GM21723 (cell line): Measurements from ENCODE around the gene ZNF334.

Experiments
- ATAC-seq: cut with Tn5 transposase; IDR thresholded peaks from one replicate; pipeline ENCODE4 v1.9.1; 2021; ENCODE audit warnings: mild to moderate bottlenecking, moderate library complexity; ENCODE audit not compliant: unreplicated experiment

The ZNF334 gene

GRCh38 chr20:46491354-46491753, 22.0 kb downstream of the ZNF334 start:
- ATAC-seq = no peak

GRCh38 chr20:46488451-46488850, 24.9 kb downstream of the ZNF334 start:
- ATAC-seq = no peak

GRCh38 chr20:46487628-46488027, 25.7 kb downstream of the ZNF334 start:
- ATAC-seq = no peak

DNA sequence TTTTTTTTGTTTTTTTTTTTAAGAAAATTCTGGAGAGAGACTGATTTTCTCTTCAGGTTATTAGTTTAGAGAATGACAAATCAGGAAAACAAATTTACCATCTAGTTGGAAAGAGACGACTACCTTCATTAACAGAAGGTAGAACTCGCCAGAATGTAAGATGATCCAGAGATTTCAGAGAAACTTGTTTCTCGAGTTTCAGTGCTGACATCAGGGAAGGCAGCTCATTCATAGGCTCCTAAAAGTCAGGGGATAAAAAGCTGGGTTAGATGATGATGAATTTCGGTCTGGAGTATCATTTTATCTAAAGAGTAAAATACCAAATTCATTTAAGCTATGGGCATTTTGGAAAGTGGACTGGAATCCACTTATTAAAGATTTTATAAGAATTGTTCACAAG, 27.9 kb downstream of the ZNF334 start:
- no peak for ATAC-seq

DNA sequence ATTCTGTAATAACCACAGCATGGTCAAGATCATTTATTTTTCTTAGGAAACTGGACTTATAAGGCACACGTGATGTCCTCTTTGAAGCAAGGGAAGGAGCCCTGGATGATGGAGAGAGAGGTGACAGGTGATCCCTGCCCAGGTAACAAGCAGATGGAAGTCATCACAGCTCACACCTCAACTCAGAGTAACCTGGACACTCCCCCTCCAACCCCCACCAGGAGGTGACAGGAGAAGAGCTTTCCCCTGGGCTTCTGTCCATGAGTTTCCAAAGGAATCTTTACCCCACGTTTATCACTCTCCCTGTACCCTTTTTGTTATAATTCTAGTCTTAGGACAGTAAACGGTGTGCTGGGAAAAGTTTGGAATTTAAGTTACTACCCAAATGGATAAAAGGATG, 28.4 kb downstream of the ZNF334 start:
- no peak for ATAC-seq

DNA sequence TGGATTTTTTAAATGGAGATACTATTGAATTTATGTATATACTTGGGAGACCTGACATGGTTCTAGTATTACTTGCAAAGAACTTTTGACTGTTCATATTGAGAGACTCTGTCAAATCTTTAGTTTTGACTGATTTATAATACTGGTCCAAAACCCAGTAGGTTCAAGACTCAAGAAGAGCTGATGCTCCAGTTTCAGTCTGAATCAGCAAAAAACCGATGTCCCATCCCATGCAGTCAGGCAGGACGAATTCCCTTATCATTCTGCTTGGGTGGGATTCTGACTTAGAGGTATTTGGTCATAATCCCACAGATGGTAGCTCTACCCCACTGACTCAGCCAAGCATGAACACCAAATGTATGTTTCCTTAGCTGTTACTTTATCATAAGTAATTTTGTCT, 29.5 kb downstream of the ZNF334 start:
- no peak for ATAC-seq

DNA sequence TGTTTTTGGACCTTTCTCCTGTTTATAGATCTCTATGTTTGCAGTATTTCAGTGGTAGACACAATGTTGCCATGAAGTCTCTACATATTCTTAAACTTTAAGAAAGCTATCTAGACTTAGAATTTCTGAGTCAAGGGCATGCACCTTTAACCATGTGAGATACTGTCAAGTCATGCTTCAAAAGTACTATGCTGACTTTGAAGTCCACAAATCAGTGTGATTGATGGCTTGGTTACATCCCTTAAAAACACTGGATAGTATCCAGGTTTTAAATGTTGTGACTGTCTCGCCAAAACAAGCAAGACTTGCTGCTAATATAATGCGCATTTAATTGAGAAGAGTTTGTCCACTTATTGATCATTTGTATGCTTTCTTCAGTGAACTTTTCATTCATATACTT, 30.5 kb downstream of the ZNF334 start:
- no peak for ATAC-seq

- no peak for ATAC-seq
Observed at GRCh38 chr20:46477640-46478039, 35.7 kb downstream of the ZNF334 start.

DNA sequence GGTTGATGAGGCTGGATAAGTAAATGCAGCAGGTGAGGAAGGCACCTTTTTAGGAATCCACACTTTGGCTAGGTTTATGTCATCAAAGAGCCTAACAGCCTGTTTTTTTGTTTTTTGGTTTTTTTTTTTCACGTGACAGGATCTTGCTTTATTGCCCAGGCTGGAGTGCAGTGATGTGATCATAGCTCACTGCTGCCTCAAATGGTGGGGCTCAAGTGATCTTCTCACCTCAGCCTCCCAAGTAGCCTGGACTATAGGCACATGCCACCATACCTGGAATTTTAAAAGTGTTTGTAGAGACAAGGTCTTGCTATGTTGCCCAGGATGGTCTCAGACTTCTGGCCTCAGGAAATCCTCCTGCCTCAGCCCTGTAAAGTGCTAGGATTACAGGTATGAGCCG, 36.1 kb downstream of the ZNF334 start:
- no peak for ATAC-seq

DNA sequence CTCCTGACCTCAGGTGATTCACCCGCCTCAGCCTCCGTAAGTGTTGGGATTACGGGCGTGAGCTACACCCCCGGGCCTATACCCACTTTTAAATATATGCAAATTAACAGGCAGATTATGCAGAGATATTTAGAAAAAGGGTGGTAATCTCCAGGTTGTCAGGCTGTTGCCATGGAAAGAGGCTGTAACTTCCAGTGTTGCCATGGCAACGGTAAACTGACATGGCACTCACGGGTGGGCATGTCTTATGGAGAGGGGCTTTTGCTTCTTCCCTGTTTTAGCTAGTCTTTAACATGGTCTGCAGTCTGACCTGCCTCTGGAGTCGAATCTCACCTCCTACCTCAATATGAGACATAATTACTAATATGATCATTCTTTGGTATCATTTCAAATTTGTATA, 44.9 kb downstream of the ZNF334 start:
- ATAC-seq = no peak

GRCh38 chr20:46464451-46464850, 48.9 kb downstream of the ZNF334 start:
- ATAC-seq = no peak

DNA sequence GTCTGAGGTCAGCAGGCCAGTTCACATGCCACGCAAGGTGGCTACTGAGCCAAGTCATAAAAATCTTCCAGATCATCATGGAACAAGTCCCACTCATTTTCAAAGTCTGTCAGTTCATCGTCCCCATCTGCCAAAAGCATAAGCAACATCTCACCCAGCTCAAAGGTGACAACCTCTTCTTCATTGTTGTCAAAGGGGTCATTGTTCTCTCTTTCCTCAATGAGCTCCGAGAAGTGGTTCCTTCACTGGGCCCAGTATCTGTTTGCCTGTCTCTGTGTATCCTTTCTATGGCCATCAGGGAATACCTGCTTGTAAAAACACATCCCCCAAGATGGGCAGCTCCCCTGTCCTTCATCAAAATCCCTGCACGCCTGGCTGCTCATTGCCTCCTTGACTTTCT, 49.5 kb downstream of the ZNF334 start:
- no peak for ATAC-seq

GRCh38 chr20:46461808-46462207, 51.6 kb downstream of the ZNF334 start:
- no peak for ATAC-seq

DNA sequence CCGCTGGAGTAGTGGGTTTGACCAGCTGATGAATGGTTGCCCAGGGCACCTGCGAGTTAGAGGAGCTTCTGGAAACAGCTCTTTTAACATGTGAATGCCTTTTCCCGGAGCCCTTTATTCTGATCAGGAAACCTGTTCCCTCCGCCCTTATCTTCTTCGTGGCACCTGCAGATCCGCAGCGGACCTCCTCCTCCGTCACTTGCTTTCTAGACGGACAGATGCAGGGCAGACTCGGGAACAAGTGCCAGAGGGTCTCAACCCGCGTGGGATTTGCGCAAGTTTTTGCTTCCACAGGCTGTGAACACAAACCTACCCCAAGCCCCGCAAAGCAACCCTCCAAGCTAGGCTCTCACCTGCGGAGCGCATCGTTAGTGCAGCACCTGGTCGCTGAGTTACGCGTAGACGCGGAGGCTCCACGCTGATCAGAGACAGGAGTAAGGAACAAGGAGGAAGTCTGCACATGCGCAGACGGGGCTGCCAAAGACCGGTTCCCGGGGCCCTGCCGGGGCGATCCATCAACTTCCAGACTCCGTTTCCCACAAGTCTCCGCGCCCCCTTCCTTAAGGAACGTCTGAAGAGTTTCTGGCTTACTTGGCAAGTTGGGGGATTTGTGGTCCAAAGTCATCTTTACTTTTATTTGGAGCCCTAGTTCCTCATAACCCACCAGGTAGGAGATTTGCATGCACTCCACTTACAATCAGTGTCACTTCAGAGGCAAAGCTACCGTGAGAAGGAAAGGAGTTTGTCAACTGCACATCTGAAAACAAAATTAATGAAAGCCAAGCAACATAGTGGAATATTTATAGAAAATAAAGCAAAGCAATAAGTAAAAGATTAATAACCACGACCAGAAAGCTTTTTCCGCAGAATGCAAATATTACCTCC, 54.3 kb downstream of the ZNF334 start:
- no peak for ATAC-seq

DNA sequence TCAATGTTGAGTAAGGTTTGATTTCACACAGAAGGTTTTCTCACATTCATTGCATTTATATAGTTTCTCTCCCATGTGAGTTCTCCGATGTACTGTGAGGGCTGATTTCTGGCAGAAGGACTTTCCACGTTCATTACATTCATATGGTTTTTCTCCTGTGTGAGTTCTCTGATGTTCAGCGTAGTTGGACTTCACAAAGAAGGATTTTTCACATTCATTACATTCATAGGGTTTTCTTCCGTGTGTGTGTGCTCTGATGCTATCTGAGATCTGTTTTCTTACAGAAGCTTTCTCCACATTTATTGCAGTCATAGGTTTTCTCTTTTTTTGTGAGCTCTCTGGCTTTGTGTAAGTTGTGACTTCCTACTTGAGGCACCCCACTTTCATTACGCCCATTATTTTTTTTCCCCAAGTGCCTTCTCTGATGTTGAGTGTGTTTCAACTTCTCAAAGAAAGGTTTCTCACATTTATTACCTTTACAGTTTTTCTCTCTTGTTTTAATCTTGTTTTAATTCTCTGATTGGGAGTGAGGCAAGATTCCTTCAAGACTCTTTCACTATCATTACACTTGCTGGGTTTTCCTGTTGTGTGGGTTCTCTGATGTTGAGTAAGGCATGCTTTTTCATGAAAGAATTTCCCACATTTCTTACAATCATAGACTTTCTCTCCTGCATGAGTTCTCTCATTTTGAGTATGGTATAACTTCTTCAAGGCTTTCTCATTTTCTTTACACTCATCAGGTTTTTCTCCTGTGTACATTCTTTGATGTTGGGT, 56.9 kb downstream of the ZNF334 start:
- no peak for ATAC-seq

DNA sequence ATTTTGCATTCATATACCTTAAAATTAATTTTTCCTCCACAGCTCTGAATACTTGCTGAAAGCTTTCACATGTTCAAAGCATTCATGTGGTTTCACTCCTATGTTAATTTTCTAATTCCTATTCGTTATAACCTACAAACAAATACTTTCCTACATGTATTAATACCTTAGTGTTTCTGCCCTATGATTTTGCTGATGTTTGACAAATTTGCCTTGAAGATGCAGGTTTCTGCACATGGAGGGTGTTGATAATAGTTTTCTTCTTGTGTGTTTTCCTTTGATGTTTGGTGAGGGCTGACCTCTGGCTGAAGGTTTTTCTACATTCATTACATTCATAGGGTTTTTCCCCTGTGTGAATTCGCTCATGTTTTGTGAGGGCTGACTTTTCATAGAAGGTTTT, 57.6 kb downstream of the ZNF334 start:
- no peak for ATAC-seq
